ENCODE data around the gene CYFIP1.

- TF ChIP-seq, protein P1, sequence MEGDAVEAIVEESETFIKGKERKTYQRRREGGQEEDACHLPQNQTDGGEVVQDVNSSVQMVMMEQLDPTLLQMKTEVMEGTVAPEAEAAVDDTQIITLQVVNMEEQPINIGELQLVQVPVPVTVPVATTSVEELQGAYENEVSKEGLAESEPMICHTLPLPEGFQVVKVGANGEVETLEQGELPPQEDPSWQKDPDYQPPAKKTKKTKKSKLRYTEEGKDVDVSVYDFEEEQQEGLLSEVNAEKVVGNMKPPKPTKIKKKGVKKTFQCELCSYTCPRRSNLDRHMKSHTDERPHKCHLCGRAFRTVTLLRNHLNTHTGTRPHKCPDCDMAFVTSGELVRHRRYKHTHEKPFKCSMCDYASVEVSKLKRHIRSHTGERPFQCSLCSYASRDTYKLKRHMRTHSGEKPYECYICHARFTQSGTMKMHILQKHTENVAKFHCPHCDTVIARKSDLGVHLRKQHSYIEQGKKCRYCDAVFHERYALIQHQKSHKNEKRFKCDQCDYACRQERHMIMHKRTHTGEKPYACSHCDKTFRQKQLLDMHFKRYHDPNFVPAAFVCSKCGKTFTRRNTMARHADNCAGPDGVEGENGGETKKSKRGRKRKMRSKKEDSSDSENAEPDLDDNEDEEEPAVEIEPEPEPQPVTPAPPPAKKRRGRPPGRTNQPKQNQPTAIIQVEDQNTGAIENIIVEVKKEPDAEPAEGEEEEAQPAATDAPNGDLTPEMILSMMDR (IDR thresholded peaks at IDR 0.05), result no peak
- TF ChIP-seq POLR2A (IDR thresholded peaks at IDR 0.05), result no peak
Observed at GRCh38 chr15:22966321-22967083, 13.7 kb downstream of the CYFIP1 start.

All from heart left ventricle (tissue), 13 donors.